Activated naive CD4-positive, alpha-beta T cell treated with anti-CD3 and anti-CD28 coated beads for 36 hours (primary cell): ENCODE measurements around the gene TRPM1. TPM values are rescaled to one million over a fixed set of nuclear protein-coding genes. Genes with fewer than 3 reads are reported as not detected.

Source experiments
- CTCF ChIA-PET: fragments of 350-600 bp; sonication (Branson Sonifier 250); formaldehyde crosslinking; loops from one replicate; lab custom pipeline; 2021; ENCODE audit warnings: antibody characterized with exemption; lab: Charles Lee
- DNase-seq: peaks from one replicate; pipeline ENCODE4 v3.0.0-alpha.2; 2020
- H3K27ac Mint-ChIP-seq: one replicate; pipeline ENCODE4 v1.8.0; 2021; ENCODE audit warnings: mild to moderate bottlenecking, mixed read lengths
- H3K27me3 Mint-ChIP-seq: one replicate; pipeline ENCODE4 v1.8.0; 2021; ENCODE audit warnings: low read depth, mixed read lengths
- H3K36me3 Mint-ChIP-seq: one replicate; pipeline ENCODE4 v1.8.0; 2021; ENCODE audit warnings: low read depth, mixed read lengths
- H3K4me1 Mint-ChIP-seq: one replicate; pipeline ENCODE4 v1.8.0; 2021; ENCODE audit warnings: low read depth, mixed read lengths
- H3K4me3 Mint-ChIP-seq: one replicate; pipeline ENCODE4 v1.8.0; 2021; ENCODE audit warnings: mild to moderate bottlenecking, moderate library complexity, mixed read lengths
- H3K9me3 Mint-ChIP-seq: one replicate; pipeline ENCODE4 v1.8.0; 2021; ENCODE audit warnings: mixed read lengths
- intact Hi-C: fragments of 100-400 bp; cut with micrococcal nuclease; formaldehyde crosslinking; loops from one replicate; pipeline ENCODE4 v1.15.1; 2023
- total RNA-seq, 2 experiments: library from RNA; stranded (reverse); gene quantifications; one replicate each; pipeline ENCODE4 v1.2.3, GENCODE V29; 2021

TRPM1 gene
- total RNA-seq, 2 experiments from 2014 or later, result not detected

DNA sequence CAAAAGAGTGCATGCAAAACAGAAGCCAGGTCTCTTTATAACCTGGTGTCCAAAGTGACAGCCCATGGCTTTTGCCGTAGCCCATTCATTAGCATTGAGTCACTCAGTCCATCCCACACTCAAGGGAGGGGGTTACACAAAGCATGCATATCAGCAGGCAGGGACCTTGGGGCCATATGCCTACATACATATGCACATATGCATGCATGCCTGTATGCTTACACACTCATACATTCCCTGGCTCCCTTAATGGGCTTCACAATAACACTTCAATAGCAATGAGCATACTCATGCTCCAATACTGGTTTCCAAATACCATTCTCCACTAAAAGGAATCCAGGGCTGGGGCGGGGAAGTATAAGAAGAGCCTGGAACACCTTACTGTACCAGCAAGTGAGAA, 22.0 kb downstream of the TRPM1 start:
- H3K36me3 Mint-ChIP-seq, result no peaks in the 10 kb centered on the region
- CTCF ChIA-PET, result no interaction called here
- intact Hi-C loops, result no loop called here
- H3K9me3 Mint-ChIP-seq, result no peaks in the 10 kb centered on the region
- H3K27me3 Mint-ChIP-seq, result peaks cover 11% of the 10 kb centered on the region
- H3K27ac Mint-ChIP-seq, result no peak overlapping the region
- peaks cover 2% of the 10 kb centered on the region for H3K4me1 Mint-ChIP-seq
- no peak overlapping the region for H3K4me3 Mint-ChIP-seq
- DNase-seq, result no peak

DNA sequence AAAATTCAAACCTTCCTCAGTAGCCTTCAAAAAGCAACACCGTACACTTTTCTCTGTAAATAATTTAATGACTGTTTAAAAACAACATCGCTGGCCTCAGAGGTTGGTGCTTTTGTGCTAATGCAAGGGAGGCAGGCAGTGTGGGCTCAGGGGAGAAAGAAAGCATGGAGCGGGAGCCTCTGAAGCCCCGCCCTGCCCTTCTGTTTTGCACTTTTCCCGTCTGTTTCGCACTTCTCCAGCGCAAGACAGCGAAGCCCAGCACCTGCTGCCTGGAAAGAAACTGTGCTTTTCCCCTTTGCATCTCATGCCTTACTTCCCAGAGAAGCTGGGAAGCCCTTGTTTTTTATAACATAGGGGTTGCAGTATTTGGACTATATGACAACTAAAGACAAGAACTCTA, 23.1 kb downstream of the TRPM1 start:
- Mint-ChIP-seq H3K27ac (no peak overlapping the region), H3K36me3 (no peaks in the 10 kb centered on the region), H3K27me3 (peaks cover 11% of the 10 kb centered on the region), H3K4me1 (peaks cover 2% of the 10 kb centered on the region), H3K4me3 (no peak overlapping the region), H3K9me3 (no peaks in the 10 kb centered on the region)
- intact Hi-C loops, result no loop called here
- CTCF ChIA-PET, result no interaction called here
- no peak for DNase-seq

DNA sequence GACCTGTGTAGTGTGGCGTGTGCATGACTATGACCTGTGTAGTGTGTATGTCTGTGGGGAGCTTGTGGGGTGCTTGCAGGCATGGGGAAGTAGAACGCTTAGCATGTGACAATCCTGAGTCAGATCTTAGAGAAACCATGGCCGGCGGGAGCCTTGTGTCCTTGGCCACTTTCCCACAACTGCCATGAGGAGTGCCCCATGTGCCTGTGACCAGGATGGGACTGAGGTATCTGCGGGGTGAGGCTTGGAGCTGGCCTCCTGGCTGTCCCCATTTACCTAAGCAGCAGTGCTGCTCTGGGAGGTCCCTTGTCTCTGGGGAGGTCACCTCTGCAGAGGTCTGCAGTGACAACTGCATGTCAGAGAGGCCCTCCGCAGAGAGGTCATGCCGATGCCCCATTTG, 23.6 kb downstream of the TRPM1 start:
- no peak overlapping the region for H3K4me3 Mint-ChIP-seq
- CTCF ChIA-PET, result no interaction called here

DNA sequence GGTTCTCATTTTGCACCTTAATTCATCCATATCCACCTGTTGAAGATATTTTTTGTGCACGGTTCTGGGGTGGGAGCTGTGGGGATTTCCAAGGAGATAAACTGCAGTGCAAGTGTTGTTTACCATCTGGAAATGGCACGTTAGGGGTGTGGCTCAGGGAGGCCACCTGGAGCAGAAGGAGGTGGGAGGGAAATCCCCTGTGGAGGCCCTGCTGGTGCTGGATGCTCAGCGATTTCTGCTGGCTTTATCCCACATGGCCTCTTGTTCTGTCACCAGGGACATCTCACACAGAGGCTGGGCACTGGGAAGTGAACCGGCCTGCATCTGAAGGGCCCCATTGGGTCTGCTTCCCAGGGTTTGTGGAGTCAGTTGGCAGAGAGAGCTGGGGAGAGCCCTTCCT, 24.3 kb downstream of the TRPM1 start:
- intact Hi-C loops, result no loop called here
- H3K27ac Mint-ChIP-seq, result no peak overlapping the region
- H3K4me3 Mint-ChIP-seq, result no peak overlapping the region
- CTCF ChIA-PET, result no interaction called here
- H3K4me1 Mint-ChIP-seq, result peaks cover 2% of the 10 kb centered on the region
- H3K27me3 Mint-ChIP-seq, result peaks cover 11% of the 10 kb centered on the region
- H3K9me3 Mint-ChIP-seq, result no peaks in the 10 kb centered on the region
- DNase-seq, result no peak
- no peaks in the 10 kb centered on the region for H3K36me3 Mint-ChIP-seq

More for the DNA sequence above, 23.6 kb downstream of the TRPM1 start:
- Mint-ChIP-seq H3K9me3 (no peaks in the 10 kb centered on the region), H3K27me3 (peaks cover 11% of the 10 kb centered on the region), H3K27ac (no peak overlapping the region), H3K4me1 (peaks cover 2% of the 10 kb centered on the region), H3K36me3 (no peaks in the 10 kb centered on the region)
- DNase-seq, result no peak
- intact Hi-C loops, result no loop called here

DNA sequence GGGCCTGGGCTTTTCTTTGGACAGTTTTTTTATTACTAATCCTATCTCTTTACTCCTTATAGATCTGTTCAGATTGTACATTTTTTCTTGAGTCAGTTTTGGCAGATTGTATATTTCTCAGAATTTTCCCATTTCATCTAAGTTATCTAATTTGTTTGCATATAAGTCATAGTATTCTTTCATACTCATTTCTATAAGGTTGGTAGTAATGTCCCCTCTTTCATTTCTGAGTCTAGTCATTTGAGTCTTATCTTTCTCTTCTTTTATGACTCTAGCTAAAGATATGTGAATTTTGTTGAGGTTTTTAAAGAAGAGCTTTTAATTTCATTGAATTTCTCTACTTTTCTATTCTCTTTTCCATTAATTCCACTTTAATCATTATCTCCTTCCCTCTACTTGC, 27.2 kb downstream of the TRPM1 start:
- Mint-ChIP-seq H3K4me3 (no peak overlapping the region), H3K9me3 (no peaks in the 10 kb centered on the region), H3K36me3 (no peaks in the 10 kb centered on the region), H3K27ac (no peak overlapping the region), H3K27me3 (peaks cover 6% of the 10 kb centered on the region), H3K4me1 (peaks cover 2% of the 10 kb centered on the region)
- CTCF ChIA-PET, result no interaction called here
- no peak for DNase-seq
- intact Hi-C loops, result no loop called here

DNA sequence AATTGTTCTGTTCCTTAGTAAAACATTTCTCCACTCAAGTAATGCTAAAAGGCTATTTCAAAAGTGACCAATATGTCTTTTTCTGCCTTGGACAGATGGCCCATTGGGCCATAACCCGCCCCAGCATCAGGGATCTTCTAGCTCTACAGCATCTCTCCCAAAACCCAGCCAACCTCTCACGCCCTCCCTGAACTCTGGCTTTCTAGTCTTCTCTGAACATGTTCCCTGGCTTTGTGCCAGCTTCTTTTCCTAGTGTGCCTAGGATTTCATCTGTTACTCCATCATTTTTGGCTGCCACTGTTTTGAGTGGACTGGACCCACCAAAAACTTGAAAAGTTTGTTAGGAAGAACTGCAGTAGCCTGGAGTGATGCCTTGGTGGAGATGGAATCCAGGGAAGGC, 30.7 kb downstream of the TRPM1 start:
- H3K27me3 Mint-ChIP-seq, result peaks cover under 1% of the 10 kb centered on the region
- no peak overlapping the region for H3K27ac Mint-ChIP-seq
- no peaks in the 10 kb centered on the region for H3K4me1 Mint-ChIP-seq
- H3K36me3 Mint-ChIP-seq, result no peaks in the 10 kb centered on the region
- CTCF ChIA-PET, result interaction anchor here (0.6 kb wide), 1 partner anchor 20 kb away, joined by 3 read pairs; no protein-coding TSS in a partner anchor
- intact Hi-C loops, result no loop called here
- no peak for DNase-seq
- H3K4me3 Mint-ChIP-seq, result no peak overlapping the region
- no peaks in the 10 kb centered on the region for H3K9me3 Mint-ChIP-seq

DNA sequence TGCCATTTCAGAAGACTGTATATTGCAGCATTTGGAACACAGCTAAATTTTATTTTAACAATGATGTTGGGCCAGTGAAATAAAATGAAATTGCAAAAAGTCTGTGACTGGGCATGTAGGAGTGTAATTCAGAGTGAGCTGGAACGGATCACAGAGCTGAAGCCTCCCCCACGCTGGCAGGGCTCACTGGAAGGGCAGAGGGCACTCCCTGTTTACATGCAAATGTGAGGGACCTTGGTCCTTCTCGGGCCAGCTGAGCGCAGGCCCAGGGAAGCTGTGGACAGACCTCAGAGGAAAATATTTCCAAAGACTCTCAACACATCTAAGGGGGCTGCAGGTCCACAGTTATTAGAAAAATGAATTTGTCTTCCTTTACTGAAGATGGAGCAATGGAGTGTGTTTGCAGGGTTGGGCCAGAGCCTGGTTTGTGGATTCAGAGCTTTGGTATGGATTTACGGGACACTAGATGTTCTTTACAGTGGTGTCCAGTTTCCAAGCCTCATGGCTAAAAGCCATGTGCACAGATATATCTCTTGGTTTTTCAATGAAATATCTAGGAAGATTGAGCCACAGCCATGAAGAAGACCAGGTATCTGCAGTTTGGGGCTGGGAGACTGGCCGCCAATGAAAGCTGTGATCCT, 32.0 kb downstream of the TRPM1 start:
- no peak overlapping the region for H3K4me3 Mint-ChIP-seq
- CTCF ChIA-PET, result no interaction called here

DNA sequence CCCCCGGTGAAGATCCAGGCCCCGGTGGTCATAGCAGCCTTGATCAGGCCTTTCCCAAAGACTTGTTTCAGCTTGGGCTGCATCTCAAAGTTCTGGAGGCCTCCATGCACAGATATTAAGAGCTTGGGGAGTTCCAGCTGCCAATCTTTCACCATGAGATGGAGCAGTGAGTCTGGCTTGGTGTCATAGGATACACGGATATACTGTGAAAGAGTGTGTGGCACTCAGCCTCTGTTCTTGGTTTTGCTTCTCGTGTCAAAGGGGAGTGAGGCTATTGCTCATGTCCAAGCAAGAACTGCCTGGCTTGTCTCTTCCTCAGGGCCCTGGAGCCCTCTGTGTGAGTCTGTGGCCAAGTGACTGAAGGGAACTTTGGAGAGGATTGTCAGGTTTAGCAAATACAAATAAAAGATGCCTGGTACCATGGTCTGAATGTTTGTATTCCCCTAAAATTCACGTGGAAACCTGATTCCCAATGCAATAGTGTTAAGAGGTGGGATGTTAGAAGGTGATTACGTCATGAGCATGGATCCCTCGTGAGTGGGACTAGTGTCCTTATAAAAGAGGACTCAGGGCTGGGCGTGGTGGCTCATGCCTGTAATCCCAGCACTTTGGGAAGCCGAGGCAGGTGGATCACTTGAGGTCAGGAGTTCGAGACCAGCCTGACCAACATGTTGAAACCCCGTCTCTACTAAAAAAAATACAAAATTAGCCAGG, 33.5 kb downstream of the TRPM1 start:
- no peak for DNase-seq
- CTCF ChIA-PET, result no interaction called here
- H3K4me3 Mint-ChIP-seq, result no peak overlapping the region

More for the DNA sequence above, 32.0 kb downstream of the TRPM1 start:
- Mint-ChIP-seq H3K4me1 (no peaks in the 10 kb centered on the region), H3K27me3 (no peaks in the 10 kb centered on the region), H3K27ac (no peak overlapping the region), H3K9me3 (no peaks in the 10 kb centered on the region), H3K36me3 (no peaks in the 10 kb centered on the region)
- DNase-seq, result no peak
- intact Hi-C loops, result no loop called here

DNA sequence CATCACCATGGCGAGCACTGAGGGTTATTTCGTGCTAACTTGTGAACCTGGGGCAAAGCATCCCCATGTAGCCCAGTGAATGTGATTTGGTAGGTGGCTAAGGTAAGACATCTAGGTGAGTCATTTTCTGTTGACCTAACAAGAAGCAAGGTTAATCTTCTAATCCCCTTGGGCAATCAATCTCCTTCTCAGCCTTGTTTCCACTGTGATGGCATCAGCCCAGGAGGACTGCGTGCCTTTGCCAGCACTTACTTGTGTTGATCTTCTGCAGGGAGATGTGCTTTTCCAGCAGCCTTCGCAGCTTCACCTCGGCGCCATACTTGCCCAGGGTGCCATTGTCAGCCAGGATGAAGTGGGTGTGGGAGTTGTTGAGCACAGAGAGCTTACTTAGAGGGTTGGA, 35.7 kb downstream of the TRPM1 start:
- Mint-ChIP-seq H3K4me3 (no peak overlapping the region), H3K9me3 (no peaks in the 10 kb centered on the region), H3K27ac (no peak overlapping the region), H3K27me3 (no peaks in the 10 kb centered on the region), H3K4me1 (no peaks in the 10 kb centered on the region), H3K36me3 (no peaks in the 10 kb centered on the region)
- CTCF ChIA-PET, result no interaction called here
- intact Hi-C loops, result no loop called here
- no peak for DNase-seq

More for the DNA sequence above, 33.5 kb downstream of the TRPM1 start:
- Mint-ChIP-seq H3K4me1 (no peaks in the 10 kb centered on the region), H3K27ac (no peak overlapping the region), H3K27me3 (no peaks in the 10 kb centered on the region), H3K9me3 (no peaks in the 10 kb centered on the region), H3K36me3 (no peaks in the 10 kb centered on the region)
- intact Hi-C loops, result no loop called here

DNA sequence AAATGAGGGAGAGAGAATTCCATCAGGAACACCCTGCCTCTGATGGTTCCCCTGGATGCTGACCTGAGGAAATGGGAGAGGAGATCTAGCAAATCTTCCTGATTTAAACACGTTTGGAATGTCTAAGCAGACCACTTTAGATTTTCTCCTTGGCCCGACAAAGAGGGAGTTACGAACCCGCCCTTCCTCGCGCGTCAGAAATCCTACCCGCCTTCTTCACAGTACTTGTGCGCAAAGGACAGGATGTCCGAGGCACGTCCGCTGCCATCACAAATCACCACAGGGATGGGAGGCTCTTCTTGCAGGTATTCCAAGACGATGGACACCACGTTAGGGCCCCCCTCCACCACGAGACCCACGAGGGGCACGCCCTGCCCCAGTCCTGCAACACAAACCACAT, 38.6 kb downstream of the TRPM1 start:
- CTCF ChIA-PET, result interaction anchor here (0.6 kb wide), 1 partner anchor 22 kb away, joined by 4 read pairs; no protein-coding TSS in a partner anchor
- Mint-ChIP-seq H3K4me1 (no peaks in the 10 kb centered on the region), H3K9me3 (no peaks in the 10 kb centered on the region), H3K27ac (no peak overlapping the region), H3K4me3 (no peak overlapping the region), H3K27me3 (no peaks in the 10 kb centered on the region), H3K36me3 (no peaks in the 10 kb centered on the region)
- no peak for DNase-seq
- intact Hi-C loops, result no loop called here

DNA sequence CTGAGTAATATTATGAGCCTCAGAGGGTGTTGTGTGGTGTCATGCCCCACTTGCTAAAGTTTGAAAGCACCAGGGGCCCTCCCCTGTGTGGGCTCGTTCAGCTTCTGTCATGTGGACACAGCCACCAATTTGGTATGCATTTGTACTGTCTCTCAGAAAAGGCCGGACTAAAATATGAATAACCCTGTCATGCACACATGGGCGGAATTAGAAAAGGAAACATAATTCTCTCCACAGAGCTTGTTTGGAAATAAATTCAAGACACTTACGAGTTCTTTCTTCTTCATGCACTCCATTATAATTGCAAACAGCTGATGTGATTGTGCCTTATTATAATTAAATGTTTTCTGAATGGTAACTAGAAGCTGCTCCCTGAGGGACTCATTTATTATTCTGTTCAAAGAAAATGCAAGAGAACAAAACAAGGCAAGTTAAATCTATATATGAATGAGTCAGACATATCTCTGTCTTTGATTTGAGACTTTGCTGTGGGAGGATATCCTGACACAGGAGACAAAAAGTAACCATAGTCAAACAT, 39.1 kb downstream of the TRPM1 start:
- CTCF ChIA-PET, result interaction anchor here (0.6 kb wide), 1 partner anchor 21 kb away, joined by 4 read pairs; no protein-coding TSS in a partner anchor
- DNase-seq, result no peak
- no peak overlapping the region for H3K27ac Mint-ChIP-seq
- intact Hi-C loops, result no loop called here
- H3K9me3 Mint-ChIP-seq, result peaks cover 2% of the 10 kb centered on the region
- no peaks in the 10 kb centered on the region for H3K4me1 Mint-ChIP-seq
- H3K27me3 Mint-ChIP-seq, result no peaks in the 10 kb centered on the region
- no peaks in the 10 kb centered on the region for H3K36me3 Mint-ChIP-seq
- H3K4me3 Mint-ChIP-seq, result no peak overlapping the region

DNA sequence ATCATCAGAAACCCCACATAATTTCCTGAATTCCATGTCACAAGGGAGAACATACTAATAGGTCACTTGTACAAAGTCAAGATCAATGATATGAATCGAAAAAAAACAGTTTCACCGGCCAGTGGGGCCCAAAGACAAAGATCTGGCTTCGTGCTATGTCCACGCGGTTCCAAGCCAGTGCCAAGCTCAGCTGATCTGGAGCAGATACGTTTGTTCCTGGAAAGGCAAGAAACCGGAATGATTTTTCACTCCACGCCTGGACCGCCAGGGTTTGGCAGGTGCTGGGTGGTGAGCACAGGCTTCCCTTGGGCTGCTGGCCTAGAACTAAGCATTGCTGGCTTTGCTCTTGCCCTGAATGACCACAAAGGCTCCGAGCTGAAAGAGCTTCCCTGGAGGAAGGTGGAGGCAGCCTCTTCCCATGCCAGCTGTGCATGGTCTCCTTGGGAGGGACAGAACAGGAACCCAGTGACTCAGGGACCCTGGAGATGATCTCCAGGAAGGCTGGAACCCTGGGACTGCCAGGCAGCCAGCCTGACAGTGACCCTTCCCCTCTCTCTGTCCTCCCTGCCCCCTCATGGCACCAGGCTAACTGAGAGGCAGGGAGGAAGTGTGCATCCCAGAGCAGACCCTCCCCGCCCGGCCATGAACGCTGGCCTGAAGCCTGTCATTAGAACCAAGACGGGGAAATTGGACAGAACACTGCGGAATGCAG, 40.9 kb downstream of the TRPM1 start:
- no peaks in the 10 kb centered on the region for H3K27me3 Mint-ChIP-seq
- H3K4me1 Mint-ChIP-seq, result no peaks in the 10 kb centered on the region
- no peak for DNase-seq
- no peak overlapping the region for H3K27ac Mint-ChIP-seq
- intact Hi-C loops, result no loop called here
- no peak overlapping the region for H3K4me3 Mint-ChIP-seq
- H3K36me3 Mint-ChIP-seq, result no peaks in the 10 kb centered on the region
- CTCF ChIA-PET, result interaction anchor here (0.5 kb wide), 1 partner anchor 31 kb away, joined by 5 read pairs; no protein-coding TSS in a partner anchor
- H3K9me3 Mint-ChIP-seq, result peaks cover 7% of the 10 kb centered on the region
